Measurements from ENCODE around the gene RDH8. TPM values are rescaled to one million over a fixed set of nuclear protein-coding genes. Genes with fewer than 3 reads are reported as not detected.

Gene RDH8
- total RNA-seq, result not detected in 2 replicates

GRCh38 chr19:10013316-10013715 lies at the start of gene RDH8:
TSS of gene RDH8 (plus strand) at chr19:10013483. CDS start at chr19:10013498, 15 bp downstream.
- Histone ChIP-seq H3K27me3 (ENCODE audit: control insufficient read depth, insufficient read depth, low read length) (peaks cover 28% of the 10 kb centered on the region), H3K36me3 (ENCODE audit: control insufficient read depth, insufficient read depth, low read length) (no peaks in the 10 kb centered on the region), H3K4me3 (ENCODE audit: low read depth, low read length) (no peak within 1 kb of the TSS)
- no peak for TF ChIP-seq CTCF (IDR thresholded peaks at IDR 0.05; ENCODE audit: insufficient read depth, low read length, poor library complexity, severe bottlenecking)
- no peak for DNase-seq (ENCODE audit: low read depth)

- DNase-seq (ENCODE audit: low read depth), result no peak
- H3K27me3 ChIP-seq (ENCODE audit: control insufficient read depth, insufficient read depth, low read length), result peaks cover 18% of the 10 kb centered on the region
- TF ChIP-seq CTCF (IDR thresholded peaks at IDR 0.05; ENCODE audit: insufficient read depth, low read length, poor library complexity, severe bottlenecking), result no peak
- H3K4me3 ChIP-seq (ENCODE audit: low read depth, low read length), result no peak overlapping the region
- no peaks in the 10 kb centered on the region for H3K36me3 ChIP-seq (ENCODE audit: control insufficient read depth, insufficient read depth, low read length)
Observed at GRCh38 chr19:9966024-9966423, 47.3 kb upstream of the RDH8 start.

GRCh38 chr19:9966448-9966847 lies 46.8 kb upstream of the RDH8 start:
- H3K27me3 ChIP-seq (ENCODE audit: control insufficient read depth, insufficient read depth, low read length), result peaks cover 18% of the 10 kb centered on the region
- no peak overlapping the region for H3K4me3 ChIP-seq (ENCODE audit: low read depth, low read length)
- no peak for TF ChIP-seq CTCF (IDR thresholded peaks at IDR 0.05; ENCODE audit: insufficient read depth, low read length, poor library complexity, severe bottlenecking)
- DNase-seq (ENCODE audit: low read depth), result no peak
- no peaks in the 10 kb centered on the region for H3K36me3 ChIP-seq (ENCODE audit: control insufficient read depth, insufficient read depth, low read length)

- DNase-seq (ENCODE audit: low read depth), result no peak
- no peak for TF ChIP-seq CTCF (IDR thresholded peaks at IDR 0.05; ENCODE audit: insufficient read depth, low read length, poor library complexity, severe bottlenecking)
- Histone ChIP-seq H3K36me3 (ENCODE audit: control insufficient read depth, insufficient read depth, low read length) (no peaks in the 10 kb centered on the region), H3K4me3 (ENCODE audit: low read depth, low read length) (no peak overlapping the region), H3K27me3 (ENCODE audit: control insufficient read depth, insufficient read depth, low read length) (peaks cover 18% of the 10 kb centered on the region)
Observed at GRCh38 chr19:9967326-9967725, 46.0 kb upstream of the RDH8 start.

GRCh38 chr19:9968820-9969687 lies 44.2 kb upstream of the RDH8 start:
- H3K27me3 ChIP-seq (ENCODE audit: control insufficient read depth, insufficient read depth, low read length), result peaks cover 18% of the 10 kb centered on the region
- no peaks in the 10 kb centered on the region for H3K36me3 ChIP-seq (ENCODE audit: control insufficient read depth, insufficient read depth, low read length)
- no peak for TF ChIP-seq CTCF (IDR thresholded peaks at IDR 0.05; ENCODE audit: insufficient read depth, low read length, poor library complexity, severe bottlenecking)
- no peak overlapping the region for H3K4me3 ChIP-seq (ENCODE audit: low read depth, low read length)
- DNase-seq (ENCODE audit: low read depth), result no peak

GRCh38 chr19:9969688-9969975 lies 43.7 kb upstream of the RDH8 start:
- peaks cover 18% of the 10 kb centered on the region for H3K27me3 ChIP-seq (ENCODE audit: control insufficient read depth, insufficient read depth, low read length)
- no peak overlapping the region for H3K4me3 ChIP-seq (ENCODE audit: low read depth, low read length)
- no peak for TF ChIP-seq CTCF (IDR thresholded peaks at IDR 0.05; ENCODE audit: insufficient read depth, low read length, poor library complexity, severe bottlenecking)
- DNase-seq (ENCODE audit: low read depth), result no peak
- H3K36me3 ChIP-seq (ENCODE audit: control insufficient read depth, insufficient read depth, low read length), result no peaks in the 10 kb centered on the region
